Measurements from ENCODE around the gene LPIN2.

DNA sequence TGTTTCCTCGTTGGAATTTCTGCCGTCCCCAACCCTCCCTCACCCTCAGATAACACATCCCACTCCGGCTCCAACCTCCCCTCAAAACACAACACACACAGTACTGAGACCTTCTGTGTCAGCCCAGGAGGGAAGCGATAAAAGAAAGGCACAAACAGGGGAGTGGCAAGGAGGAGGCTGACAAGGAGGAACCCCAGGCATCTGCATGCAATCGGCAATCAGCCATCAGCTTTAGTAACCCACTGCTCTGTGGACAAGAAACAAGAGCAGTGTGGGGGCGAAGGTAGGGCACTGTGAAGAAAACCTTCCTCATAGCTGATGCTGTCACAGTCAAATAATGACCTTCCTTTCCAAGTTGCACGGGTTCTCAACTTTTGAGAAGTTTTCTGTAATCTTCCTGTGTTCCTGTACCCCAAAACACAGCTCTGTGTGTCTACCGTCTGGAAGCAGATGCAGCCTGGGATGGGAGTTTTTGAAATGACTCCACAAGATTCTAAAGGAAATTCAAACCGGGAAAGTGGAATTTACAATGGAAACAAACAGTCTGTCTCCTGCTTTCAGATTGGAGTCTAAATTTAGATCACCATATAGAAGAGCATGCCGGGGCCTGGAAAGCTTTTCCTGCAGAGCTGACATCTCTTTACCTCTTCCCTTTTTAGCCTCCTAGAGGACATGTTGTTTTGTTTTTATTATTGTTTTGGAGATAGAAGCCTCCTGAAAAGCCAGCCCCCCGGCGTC is 16.4 kb upstream of the LPIN2 start:
- TF ChIP-seq, protein P1, sequence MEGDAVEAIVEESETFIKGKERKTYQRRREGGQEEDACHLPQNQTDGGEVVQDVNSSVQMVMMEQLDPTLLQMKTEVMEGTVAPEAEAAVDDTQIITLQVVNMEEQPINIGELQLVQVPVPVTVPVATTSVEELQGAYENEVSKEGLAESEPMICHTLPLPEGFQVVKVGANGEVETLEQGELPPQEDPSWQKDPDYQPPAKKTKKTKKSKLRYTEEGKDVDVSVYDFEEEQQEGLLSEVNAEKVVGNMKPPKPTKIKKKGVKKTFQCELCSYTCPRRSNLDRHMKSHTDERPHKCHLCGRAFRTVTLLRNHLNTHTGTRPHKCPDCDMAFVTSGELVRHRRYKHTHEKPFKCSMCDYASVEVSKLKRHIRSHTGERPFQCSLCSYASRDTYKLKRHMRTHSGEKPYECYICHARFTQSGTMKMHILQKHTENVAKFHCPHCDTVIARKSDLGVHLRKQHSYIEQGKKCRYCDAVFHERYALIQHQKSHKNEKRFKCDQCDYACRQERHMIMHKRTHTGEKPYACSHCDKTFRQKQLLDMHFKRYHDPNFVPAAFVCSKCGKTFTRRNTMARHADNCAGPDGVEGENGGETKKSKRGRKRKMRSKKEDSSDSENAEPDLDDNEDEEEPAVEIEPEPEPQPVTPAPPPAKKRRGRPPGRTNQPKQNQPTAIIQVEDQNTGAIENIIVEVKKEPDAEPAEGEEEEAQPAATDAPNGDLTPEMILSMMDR (IDR thresholded peaks at IDR 0.05; ENCODE audit: low read depth, low read length): no peak
- no peak for TF ChIP-seq POLR2A (IDR thresholded peaks at IDR 0.05; ENCODE audit: extremely low read depth, insufficient read length)
- TF ChIP-seq, protein P2, sequence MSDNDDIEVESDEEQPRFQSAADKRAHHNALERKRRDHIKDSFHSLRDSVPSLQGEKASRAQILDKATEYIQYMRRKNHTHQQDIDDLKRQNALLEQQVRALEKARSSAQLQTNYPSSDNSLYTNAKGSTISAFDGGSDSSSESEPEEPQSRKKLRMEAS (IDR thresholded peaks at IDR 0.05; ENCODE audit: low read depth, low read length): no peak
